Kidney (tissue), 14 donors: ENCODE measurements around the gene ATP5F1D. TPM values are rescaled to one million over a fixed set of nuclear protein-coding genes. Genes with fewer than 3 reads are reported as not detected.

Experiments
- DNase-seq, 5 donors: peaks; one replicate each; pipeline ENCODE4 v3.0.0-alpha.2; 2013 to 2020
- FAIRE-seq: peaks from 2 replicates; lab custom pipeline; 2012; peaks lifted over from hg19 to GRCh38; lab: Jason Lieb, UNC
- H3K27ac ChIP-seq, 2 donors: one replicate each; pipeline ENCODE4 v1.7.0; 2013; ENCODE audit warnings: low read depth in 2 of 2, low read length in 2 of 2, inconsistent platforms in 1 of 2
- H3K27me3 ChIP-seq: one replicate; pipeline ENCODE4 v1.7.1; 2013; ENCODE audit warnings: low read length, inconsistent platforms; ENCODE audit not compliant: control insufficient read depth, insufficient read depth
- H3K36me3 ChIP-seq, 3 donors: one replicate each; pipeline versions ENCODE4 v1.7.0 to v1.7.1; 2013; ENCODE audit warnings: low read length in 3 of 3, control low read depth in 1 of 3, inconsistent platforms in 1 of 3; ENCODE audit not compliant: insufficient read depth in 3 of 3, control insufficient read depth in 2 of 3
- H3K4me1 ChIP-seq, 3 donors: one replicate each; pipeline versions ENCODE4 v1.7.0 to v1.7.1; 2013; ENCODE audit warnings: low read length in 3 of 3, inconsistent platforms in 1 of 3, low read depth in 1 of 3; ENCODE audit not compliant: control insufficient read depth in 2 of 3, insufficient read depth in 2 of 3
- H3K4me3 ChIP-seq, 3 donors: one replicate each; pipeline versions ENCODE4 v1.7.0 to v1.8.1; 2013; ENCODE audit warnings: low read length in 3 of 3, control low read depth in 1 of 3, inconsistent platforms in 1 of 3
- H3K9ac ChIP-seq, 3 donors: one replicate each; pipeline versions ENCODE4 v1.7.0 to v1.7.1; 2013; ENCODE audit warnings: low read length in 3 of 3, control low read depth in 1 of 3, inconsistent platforms in 1 of 3
- H3K9me3 ChIP-seq, 3 donors: one replicate each; pipeline versions ENCODE4 v1.7.0 to v1.7.1; 2013; ENCODE audit warnings: low read length in 3 of 3, control low read depth in 1 of 3, inconsistent platforms in 1 of 3; ENCODE audit not compliant: control insufficient read depth in 2 of 3, insufficient read depth in 1 of 3
- CTCF ChIP-seq: IDR thresholded peaks from 3 replicates; pipeline ENCODE4 v1.5.1; 2012; ENCODE audit warnings: mild to moderate bottlenecking, moderate library complexity, borderline replicate concordance; ENCODE audit not compliant: insufficient read depth; ENCODE audit errors: extremely low read depth
- intact Hi-C: fragments of 100-400 bp; cut with DNase I; formaldehyde crosslinking; loops from one replicate; pipeline ENCODE4 v1.11.1; 2022
- polyA plus RNA-seq: library from polyadenylated mRNA; stranded (reverse); fragments of 350-450 nt; fragmentation: Illumina TruSeq; extraction: RNeasy Lipid Tissue Mini Kit (QIAGEN cat#74804); gene quantifications from one replicate; pipeline ENCODE4 v1.2.3, GENCODE V29; 2014; ENCODE audit warnings: low read depth, low replicate concordance; ENCODE audit not compliant: insufficient read depth
- total RNA-seq: library from RNA; stranded (reverse); fragmentation: NEBNext Ultra II Directional; extraction: Animal tissue kit (Norgen Biotek cat#: 25700); gene quantifications from one replicate; pipeline ENCODE4 v1.2.1, GENCODE V29; 2021
- donor health status: control.
- donor health status: control.
- donor health status: control.
- donor health status: control.
- donor health status: control.
- donor health status: DM: yes; HTN: yes; CAD: no.
- donor health status: Normal renal cell carcinoma (clear cell type).

The ATP5F1D gene
- total and polyA plus RNA-seq, 2 donors from 2014 or later = 183 to 641 TPM

GRCh38 chr19:1274081-1274851 lies 32.7 kb downstream of the ATP5F1D start:
- intact Hi-C loops = no loop called here
- Histone ChIP-seq H3K36me3 (peaks cover 5 to 42% (median 17%) of the 10 kb centered on the region in 3 donors), H3K27me3 (no peaks in the 10 kb centered on the region), H3K9me3 (no peaks in the 10 kb centered on the region), H3K4me3 (peak overlapping the region in 1 of 3 donors; percentile 75), H3K27ac (peak overlapping the region; percentile 98 to 99), H3K9ac (peak overlapping the region in 1 of 3 donors; percentile 46), H3K4me1 (peaks cover 0 to 54% (median 22%) of the 10 kb centered on the region in 3 donors)
- no peak for TF ChIP-seq CTCF
- peak in 2 of 5 donors; percentile 78 to 88 for DNase-seq
- no peak for FAIRE-seq

GRCh38 chr19:1274852-1275259 lies 33.3 kb downstream of the ATP5F1D start:
- H3K27me3 ChIP-seq = no peaks in the 10 kb centered on the region
- intact Hi-C loops = no loop called here
- peak in 1 of 5 donors; percentile 89 for DNase-seq
- no peaks in the 10 kb centered on the region for H3K9me3 ChIP-seq
- TF ChIP-seq CTCF = no peak
- H3K27ac ChIP-seq = peak overlapping the region; percentile 98 to 99
- no peak for FAIRE-seq
- peaks cover 0 to 52% (median 22%) of the 10 kb centered on the region in 3 donors for H3K4me1 ChIP-seq
- H3K9ac ChIP-seq = peak overlapping the region in 1 of 3 donors; percentile 46
- peak overlapping the region in 1 of 3 donors; percentile 75 for H3K4me3 ChIP-seq
- peaks cover 5 to 44% (median 17%) of the 10 kb centered on the region in 3 donors for H3K36me3 ChIP-seq

GRCh38 chr19:1275260-1275975 lies 33.9 kb downstream of the ATP5F1D start, which contains the start of gene FAM174C:
FAM174C (plus strand) TSS chr19:1275530; CDS start chr19:1275550, 20 bp downstream.
- Histone ChIP-seq H3K27ac (peak within 1 kb of the TSS; percentile 98 to 99), H3K36me3 (peaks cover 5 to 44% (median 17%) of the 10 kb centered on the region in 3 donors), H3K27me3 (no peaks in the 10 kb centered on the region), H3K4me3 (peak within 1 kb of the TSS; percentile 44 to 75 (median 67)), H3K9me3 (no peaks in the 10 kb centered on the region), H3K4me1 (peaks cover 0 to 47% (median 22%) of the 10 kb centered on the region in 3 donors), H3K9ac (peak within 1 kb of the TSS in 2 of 3 donors; percentile 70 to 73)
- DNase-seq (peak; percentile 97 to 99 (median 99)), FAIRE-seq (no peak)
- intact Hi-C loops = no loop called here
- no peak for TF ChIP-seq CTCF
